Measurements from ENCODE around the gene CREB1.

Gene CREB1

GRCh38 chr2:207567671-207568070, 37.9 kb downstream of the CREB1 start:
- no peak overlapping the region for H3K4me3 ChIP-seq (ENCODE audit: low read length)
- H3K79me2 ChIP-seq (ENCODE audit: low read length), result no peaks in the 10 kb centered on the region
- peaks cover 42% of the 10 kb centered on the region for H3K36me3 ChIP-seq (replicated peaks; ENCODE audit: low read depth, low read length)
- no peak overlapping the region for H2AFZ ChIP-seq (ENCODE audit: low read depth, low read length)
- H3K27ac ChIP-seq (ENCODE audit: low read length), result no peak overlapping the region
- H3K27me3 ChIP-seq (ENCODE audit: low read depth, low read length), result no peaks in the 10 kb centered on the region
- no peak overlapping the region for H3K4me2 ChIP-seq (ENCODE audit: low read length)
- H3K9ac ChIP-seq (ENCODE audit: low read length), result no peak overlapping the region
- peaks cover 6% of the 10 kb centered on the region for H3K4me1 ChIP-seq (ENCODE audit: low read length)
- TF ChIP-seq CTCF (IDR thresholded peaks at IDR 0.05; ENCODE audit: low read depth, low read length), result no peak
- TF ChIP-seq EZH2phosphoT487 (IDR thresholded peaks at IDR 0.05; ENCODE audit: low read depth), result no peak
- H4K20me1 ChIP-seq (ENCODE audit: insufficient read depth, low read length), result no peaks in the 10 kb centered on the region
- H3K9me3 ChIP-seq (ENCODE audit: insufficient read depth, low read length), result no peaks in the 10 kb centered on the region

GRCh38 chr2:207571370-207571769, 41.6 kb downstream of the CREB1 start:
- Histone ChIP-seq H3K4me3 (ENCODE audit: low read length) (no peak overlapping the region), H3K36me3 (replicated peaks; ENCODE audit: low read depth, low read length) (peaks cover 49% of the 10 kb centered on the region), H3K4me1 (ENCODE audit: low read length) (peaks cover 6% of the 10 kb centered on the region), H2AFZ (ENCODE audit: low read depth, low read length) (no peak overlapping the region), H3K27ac (ENCODE audit: low read length) (peak overlapping the region; percentile 27), H3K9me3 (ENCODE audit: insufficient read depth, low read length) (no peaks in the 10 kb centered on the region), H3K9ac (ENCODE audit: low read length) (no peak overlapping the region), H3K79me2 (ENCODE audit: low read length) (no peaks in the 10 kb centered on the region), H3K27me3 (ENCODE audit: low read depth, low read length) (no peaks in the 10 kb centered on the region), H3K4me2 (ENCODE audit: low read length) (0 out of 2 replicates have a peak overlapping the region, but pooled peaks have one; percentile 6), H4K20me1 (ENCODE audit: insufficient read depth, low read length) (no peaks in the 10 kb centered on the region)
- TF ChIP-seq CTCF (IDR thresholded peaks at IDR 0.05; ENCODE audit: low read depth, low read length) (no peak), EZH2phosphoT487 (IDR thresholded peaks at IDR 0.05; ENCODE audit: low read depth) (no peak)

- Histone ChIP-seq H3K79me2 (ENCODE audit: low read length) (peaks cover 5% of the 10 kb centered on the region), H3K36me3 (replicated peaks; ENCODE audit: low read depth, low read length) (peaks cover 75% of the 10 kb centered on the region), H3K27me3 (ENCODE audit: low read depth, low read length) (no peaks in the 10 kb centered on the region), H3K4me1 (ENCODE audit: low read length) (no peaks in the 10 kb centered on the region), H2AFZ (ENCODE audit: low read depth, low read length) (no peak overlapping the region), H4K20me1 (ENCODE audit: insufficient read depth, low read length) (no peaks in the 10 kb centered on the region), H3K9ac (ENCODE audit: low read length) (no peak overlapping the region), H3K9me3 (ENCODE audit: insufficient read depth, low read length) (no peaks in the 10 kb centered on the region), H3K4me3 (ENCODE audit: low read length) (no peak overlapping the region), H3K4me2 (ENCODE audit: low read length) (no peak overlapping the region), H3K27ac (ENCODE audit: low read length) (no peak overlapping the region)
- TF ChIP-seq EZH2phosphoT487 (IDR thresholded peaks at IDR 0.05; ENCODE audit: low read depth) (no peak), CTCF (IDR thresholded peaks at IDR 0.05; ENCODE audit: low read depth, low read length) (no peak)
Observed at GRCh38 chr2:207584952-207585351, 55.2 kb downstream of the CREB1 start.

GRCh38 chr2:207587305-207587704, 57.5 kb downstream of the CREB1 start:
- Histone ChIP-seq H3K27me3 (ENCODE audit: low read depth, low read length) (no peaks in the 10 kb centered on the region), H3K4me1 (ENCODE audit: low read length) (no peaks in the 10 kb centered on the region), H3K9ac (ENCODE audit: low read length) (no peak overlapping the region), H3K9me3 (ENCODE audit: insufficient read depth, low read length) (no peaks in the 10 kb centered on the region), H4K20me1 (ENCODE audit: insufficient read depth, low read length) (no peaks in the 10 kb centered on the region), H3K4me2 (ENCODE audit: low read length) (no peak overlapping the region), H2AFZ (ENCODE audit: low read depth, low read length) (no peak overlapping the region), H3K27ac (ENCODE audit: low read length) (no peak overlapping the region), H3K4me3 (ENCODE audit: low read length) (no peak overlapping the region), H3K36me3 (replicated peaks; ENCODE audit: low read depth, low read length) (peaks cover 84% of the 10 kb centered on the region), H3K79me2 (ENCODE audit: low read length) (peaks cover 5% of the 10 kb centered on the region)
- TF ChIP-seq CTCF (IDR thresholded peaks at IDR 0.05; ENCODE audit: low read depth, low read length) (no peak), EZH2phosphoT487 (IDR thresholded peaks at IDR 0.05; ENCODE audit: low read depth) (no peak)
